ENCODE measurements around the gene HNRNPC.

GRCh38 chr14:21215879-21216251 lies 53.4 kb downstream of the HNRNPC start:
- no peak for TF ChIP-seq GATA2 (IDR thresholded peaks at IDR 0.05; ENCODE audit: low read depth, low read length)
- no peak for TF ChIP-seq GATA3 (IDR thresholded peaks at IDR 0.05; ENCODE audit: low read depth, low read length)
